Progenitor cell of endocrine pancreas (in vitro differentiated cells): Measurements from ENCODE around the gene SNX9. TPM values are rescaled to one million over a fixed set of nuclear protein-coding genes. Genes with fewer than 3 reads are reported as not detected.

Experiments used
- DNase-seq: peaks from one replicate; pipeline ENCODE4 v3.0.0; 2021; ENCODE audit warnings: low spot score; ENCODE audit not compliant: unreplicated experiment
- H3K27ac Mint-ChIP-seq: 2 replicates; pipeline ENCODE4 v1.8.0; 2021; ENCODE audit warnings: mild to moderate bottlenecking, moderate library complexity, mixed read lengths
- H3K27me3 Mint-ChIP-seq: 2 replicates; pipeline ENCODE4 v1.8.0; 2021; ENCODE audit warnings: mixed read lengths
- H3K36me3 Mint-ChIP-seq: 2 replicates; pipeline ENCODE4 v1.8.0; 2022; ENCODE audit warnings: mixed read lengths; ENCODE audit not compliant: insufficient read depth
- H3K4me1 Mint-ChIP-seq: 2 replicates; pipeline ENCODE4 v1.8.0; 2021; ENCODE audit warnings: low read depth, mixed read lengths
- H3K4me3 Mint-ChIP-seq: 2 replicates; pipeline ENCODE4 v1.8.0; 2021; ENCODE audit warnings: low read depth, mild to moderate bottlenecking, moderate library complexity, mixed read lengths
- H3K9me3 Mint-ChIP-seq: 2 replicates; pipeline ENCODE4 v1.8.0; 2021; ENCODE audit warnings: low read depth, mixed read lengths
- total RNA-seq: library from RNA; stranded (reverse); gene quantifications from 2 replicates; pipeline ENCODE4 v1.2.1, GENCODE V29; 2021
- TF ChIP-seq, protein P1 (sequence below): fragments of 200-600 bp; sonication (generic); IDR thresholded peaks from one replicate; pipeline ENCODE4 v1.5.0; 2021; ENCODE audit warnings: antibody characterized with exemption, mild to moderate bottlenecking; ENCODE audit not compliant: unreplicated experiment

The SNX9 gene
- total RNA-seq, 1 donor from 2014 or later = 29.3 TPM

GRCh38 chr6:157778719-157779118 is 44.3 kb upstream of the SNX9 start:
- Mint-ChIP-seq H3K27me3 (peaks cover 20% of the 10 kb centered on the region), H3K4me3 (no peak overlapping the region), H3K27ac (no peak overlapping the region), H3K9me3 (peaks cover 3% of the 10 kb centered on the region), H3K36me3 (no peaks in the 10 kb centered on the region), H3K4me1 (peaks cover 12% of the 10 kb centered on the region)
- no peak for DNase-seq
- TF ChIP-seq, protein P1, sequence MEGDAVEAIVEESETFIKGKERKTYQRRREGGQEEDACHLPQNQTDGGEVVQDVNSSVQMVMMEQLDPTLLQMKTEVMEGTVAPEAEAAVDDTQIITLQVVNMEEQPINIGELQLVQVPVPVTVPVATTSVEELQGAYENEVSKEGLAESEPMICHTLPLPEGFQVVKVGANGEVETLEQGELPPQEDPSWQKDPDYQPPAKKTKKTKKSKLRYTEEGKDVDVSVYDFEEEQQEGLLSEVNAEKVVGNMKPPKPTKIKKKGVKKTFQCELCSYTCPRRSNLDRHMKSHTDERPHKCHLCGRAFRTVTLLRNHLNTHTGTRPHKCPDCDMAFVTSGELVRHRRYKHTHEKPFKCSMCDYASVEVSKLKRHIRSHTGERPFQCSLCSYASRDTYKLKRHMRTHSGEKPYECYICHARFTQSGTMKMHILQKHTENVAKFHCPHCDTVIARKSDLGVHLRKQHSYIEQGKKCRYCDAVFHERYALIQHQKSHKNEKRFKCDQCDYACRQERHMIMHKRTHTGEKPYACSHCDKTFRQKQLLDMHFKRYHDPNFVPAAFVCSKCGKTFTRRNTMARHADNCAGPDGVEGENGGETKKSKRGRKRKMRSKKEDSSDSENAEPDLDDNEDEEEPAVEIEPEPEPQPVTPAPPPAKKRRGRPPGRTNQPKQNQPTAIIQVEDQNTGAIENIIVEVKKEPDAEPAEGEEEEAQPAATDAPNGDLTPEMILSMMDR = no peak

DNA sequence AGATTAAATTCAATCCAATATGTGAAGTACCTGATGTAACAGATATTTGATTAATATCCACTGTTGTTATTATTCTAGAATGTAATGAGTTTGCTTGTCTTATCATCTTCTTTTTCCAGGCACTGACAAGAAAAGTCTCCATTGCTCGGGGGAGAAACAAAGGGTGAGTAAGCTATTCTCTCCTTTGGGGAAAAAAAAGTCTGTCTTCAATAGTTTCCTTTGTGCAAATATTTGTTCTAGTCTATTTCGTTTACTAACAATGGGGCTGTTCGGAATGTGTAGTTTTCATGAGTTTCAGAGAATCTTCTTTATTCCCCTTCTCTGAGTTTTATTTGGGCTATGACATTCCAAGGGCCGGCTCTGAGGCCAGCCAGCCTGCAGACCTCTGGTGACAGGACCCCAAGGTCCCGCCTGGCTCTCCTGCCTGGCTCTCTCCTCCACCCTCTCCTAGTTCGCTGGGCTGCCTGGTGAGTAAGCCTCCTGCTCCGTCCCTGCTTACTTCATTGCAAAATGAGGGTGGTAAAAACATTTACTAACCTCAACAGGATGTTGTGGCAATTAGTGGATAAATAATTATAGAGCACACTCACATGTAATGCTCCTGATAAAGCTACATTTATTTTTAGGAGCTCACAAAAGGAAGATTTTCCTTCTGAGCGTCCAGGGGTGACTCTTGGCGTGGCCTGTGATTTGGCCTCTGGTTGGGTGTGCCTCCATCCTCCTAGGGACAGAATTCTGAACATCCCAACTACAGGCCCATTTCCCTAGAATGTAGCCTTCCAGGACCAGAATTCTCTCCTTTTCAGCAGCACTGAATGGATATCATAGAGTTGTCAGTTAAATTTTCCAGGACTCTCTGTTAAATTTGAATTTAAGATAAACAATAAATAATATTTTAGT is 43.1 kb upstream of the SNX9 start:
- TF ChIP-seq, protein P1 = no peak
- Mint-ChIP-seq H3K4me1 (peaks cover 8% of the 10 kb centered on the region), H3K4me3 (no peak overlapping the region), H3K27me3 (peaks cover 14% of the 10 kb centered on the region), H3K36me3 (no peaks in the 10 kb centered on the region), H3K9me3 (peaks cover 3% of the 10 kb centered on the region), H3K27ac (no peak overlapping the region)
- DNase-seq = no peak

GRCh38 chr6:157785636-157786035 is 37.4 kb upstream of the SNX9 start:
- H3K27ac Mint-ChIP-seq = no peak overlapping the region
- DNase-seq = no peak
- H3K36me3 Mint-ChIP-seq = no peaks in the 10 kb centered on the region
- peaks cover 3% of the 10 kb centered on the region for H3K27me3 Mint-ChIP-seq
- H3K4me3 Mint-ChIP-seq = no peak overlapping the region
- no peaks in the 10 kb centered on the region for H3K4me1 Mint-ChIP-seq
- TF ChIP-seq, protein P1 = no peak
- peaks cover 6% of the 10 kb centered on the region for H3K9me3 Mint-ChIP-seq

GRCh38 chr6:157786221-157786620 is 36.8 kb upstream of the SNX9 start:
- no peak overlapping the region for H3K27ac Mint-ChIP-seq
- TF ChIP-seq, protein P1 = no peak
- H3K27me3 Mint-ChIP-seq = peaks cover 3% of the 10 kb centered on the region
- no peak overlapping the region for H3K4me3 Mint-ChIP-seq
- H3K36me3 Mint-ChIP-seq = no peaks in the 10 kb centered on the region
- H3K9me3 Mint-ChIP-seq = peaks cover 6% of the 10 kb centered on the region
- no peaks in the 10 kb centered on the region for H3K4me1 Mint-ChIP-seq
- DNase-seq = no peak

DNA sequence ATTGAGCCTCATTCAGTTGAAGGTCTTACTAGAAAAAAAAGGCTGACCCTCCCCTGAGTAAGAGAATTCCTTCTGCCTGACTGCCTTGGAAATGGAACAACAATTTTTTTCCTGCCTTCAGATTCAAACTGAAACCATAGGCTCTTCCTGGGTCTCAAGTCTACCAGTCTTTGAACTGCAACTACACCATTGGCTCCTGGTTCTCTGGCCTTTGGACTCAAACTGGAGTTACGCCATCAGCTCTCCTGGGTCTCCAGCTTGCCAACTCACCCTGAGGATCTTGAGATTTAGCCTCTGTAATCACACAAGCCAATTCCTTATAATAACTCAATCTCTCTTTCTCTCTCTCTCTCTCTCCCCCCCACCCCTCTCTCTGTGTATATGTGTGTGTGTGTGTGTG is 36.0 kb upstream of the SNX9 start:
- Mint-ChIP-seq H3K27ac (no peak overlapping the region), H3K27me3 (peaks cover 3% of the 10 kb centered on the region), H3K36me3 (no peaks in the 10 kb centered on the region), H3K4me1 (no peaks in the 10 kb centered on the region), H3K9me3 (peaks cover 4% of the 10 kb centered on the region), H3K4me3 (no peak overlapping the region)
- TF ChIP-seq, protein P1 = no peak
- DNase-seq = no peak
